Measurements from ENCODE around the gene POMT1.

Gene POMT1

GRCh38 chr9:131521822-131522221, 19.1 kb downstream of the POMT1 start:
- intact Hi-C loops (cut with DNase I) = no loop called here
- DNase-seq = no peak

GRCh38 chr9:131522257-131523085, 19.8 kb downstream of the POMT1 start:
- intact Hi-C loops (cut with DNase I) = no loop called here
- no peak for DNase-seq

DNA sequence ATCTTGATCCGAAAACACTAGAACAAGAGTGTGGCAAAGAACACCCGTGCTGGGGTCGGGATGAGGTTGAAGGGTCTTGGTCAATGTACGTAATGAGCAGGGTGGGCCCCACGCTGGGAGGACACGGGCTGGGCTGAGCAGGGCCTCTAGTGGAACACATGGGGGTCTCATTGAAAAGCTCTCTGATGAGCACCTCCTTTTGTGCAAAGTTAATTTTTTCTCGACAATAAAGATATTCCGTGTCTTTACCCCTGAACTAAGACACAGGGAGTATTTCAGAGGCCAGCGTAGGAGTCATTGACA, 20.3 kb downstream of the POMT1 start:
- intact Hi-C loops (cut with DNase I) = no loop called here

DNA sequence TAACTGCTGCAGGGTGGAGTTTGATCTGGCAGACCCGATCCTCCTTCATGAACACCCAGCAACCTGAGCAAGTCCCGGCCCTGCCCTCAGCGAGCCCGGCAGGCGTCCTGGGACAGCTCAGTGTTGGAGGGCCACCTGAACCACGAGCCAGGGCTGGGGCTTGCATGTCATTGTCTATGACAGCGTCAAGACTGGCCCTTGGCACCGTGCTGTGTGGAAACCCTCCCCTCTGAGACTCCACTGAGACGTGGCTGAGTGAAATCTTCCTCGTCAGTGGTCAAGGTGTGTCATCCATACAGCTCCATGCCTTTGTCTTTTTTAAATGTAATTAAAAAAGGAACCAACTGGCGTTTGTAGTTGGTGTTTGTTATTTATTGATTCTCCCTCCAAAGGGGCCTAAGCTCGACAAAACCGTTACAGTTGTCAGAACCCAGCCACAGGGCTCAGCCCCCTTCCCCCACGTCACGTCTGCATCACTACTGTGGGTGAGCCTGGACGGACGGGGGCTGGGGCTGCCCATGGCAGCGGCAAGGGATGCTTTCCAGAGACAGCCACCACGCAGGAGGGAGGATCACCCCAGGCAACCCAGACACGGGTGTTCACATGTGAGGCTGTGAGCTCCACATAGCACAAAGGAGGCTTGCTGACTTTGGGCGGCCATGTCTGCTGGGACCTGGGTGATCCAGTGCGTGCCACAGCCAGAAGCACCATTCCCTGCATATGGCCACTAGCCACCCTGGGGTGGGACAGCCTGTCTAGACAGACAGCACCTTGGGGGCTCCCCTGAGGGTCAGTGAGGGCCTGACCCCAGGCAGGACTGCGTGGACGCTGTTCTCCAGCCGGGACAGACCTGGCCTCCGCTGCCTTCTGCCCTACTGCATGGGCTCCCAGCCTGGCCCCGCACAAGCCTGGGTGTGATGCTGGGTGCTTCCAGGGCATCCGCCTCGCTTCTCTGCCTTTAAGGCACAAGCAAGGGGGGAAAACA, 21.0 kb downstream of the POMT1 start:
- peak in 3 of 10 donors; percentile 65 to 88 (median 86) for DNase-seq
- intact Hi-C loops (cut with DNase I) = no loop called here

More for the DNA sequence above, 20.3 kb downstream of the POMT1 start:
- no peak for DNase-seq

GRCh38 chr9:131524665-131525315, 22.1 kb downstream of the POMT1 start:
- DNase-seq = no peak
- intact Hi-C loops (cut with DNase I) = no loop called here

GRCh38 chr9:131525643-131526565, 23.2 kb downstream of the POMT1 start:
- intact Hi-C loops (cut with DNase I) = no loop called here
- DNase-seq = peak; percentile 57 to 97 (median 77)

GRCh38 chr9:131528186-131528585, 25.5 kb downstream of the POMT1 start:
- intact Hi-C loops (cut with DNase I) = no loop called here
- peak in 1 of 10 donors; percentile 24 for DNase-seq

DNA sequence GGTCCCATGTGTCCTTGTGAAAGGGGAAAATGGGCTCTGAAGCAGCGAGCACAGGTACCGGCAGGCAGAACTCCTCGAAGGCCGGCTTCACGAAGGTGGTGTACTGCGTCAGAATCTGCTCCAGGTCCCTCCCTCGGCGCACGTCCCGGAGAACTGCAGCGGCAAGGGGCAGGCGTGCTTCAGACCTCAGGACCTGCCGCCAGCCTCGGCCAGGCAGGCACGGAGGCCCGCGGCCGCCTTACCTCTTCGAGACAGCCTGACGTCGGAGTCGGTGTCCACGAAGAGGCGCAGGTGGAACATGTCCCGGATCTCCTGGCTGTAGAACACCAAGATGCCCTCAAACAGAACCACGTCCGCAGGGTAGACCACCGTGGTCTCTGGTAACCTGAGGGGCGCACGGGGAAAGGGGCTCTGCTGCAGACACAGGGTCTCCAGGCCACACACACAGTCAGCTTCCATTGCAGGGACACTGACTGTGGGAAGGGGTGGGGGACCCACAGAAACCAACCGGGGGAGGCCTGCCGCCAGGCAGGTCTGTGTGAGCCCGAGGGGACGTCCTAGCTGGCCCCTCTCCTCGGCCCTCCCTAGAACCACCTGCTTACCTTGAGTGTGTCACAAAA, 26.3 kb downstream of the POMT1 start:
- DNase-seq = peak in 1 of 10 donors; percentile 37
- intact Hi-C loops (cut with DNase I) = no loop called here

GRCh38 chr9:131529597-131530545, 27.2 kb downstream of the POMT1 start:
- intact Hi-C loops (cut with DNase I) = loop anchor here (2.0 kb wide), 1 partner anchor 27 kb away; the partner anchor contains the start of gene POMT1

DNA sequence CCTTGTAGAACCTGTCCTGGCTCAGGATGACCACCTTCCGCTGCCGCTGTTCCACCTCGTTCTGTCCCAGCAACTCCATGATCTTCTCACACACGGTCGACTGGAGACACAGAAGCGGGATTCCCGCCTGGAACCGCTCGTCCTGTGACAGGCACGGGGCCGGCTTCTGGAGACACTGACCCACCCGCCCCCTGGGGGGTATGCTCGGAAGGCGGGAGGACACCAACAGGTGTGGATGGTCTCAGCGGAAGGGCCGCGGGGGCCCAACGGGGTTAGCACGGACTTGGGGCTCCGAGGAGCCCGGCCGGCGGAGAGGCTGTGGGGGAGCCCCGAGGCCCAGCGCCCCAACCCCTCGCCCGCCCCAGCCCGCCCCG, 27.8 kb downstream of the POMT1 start:
- intact Hi-C loops (cut with DNase I) = loop anchor here (2.0 kb wide), 1 partner anchor 28 kb away; the partner anchor contains the start of gene POMT1
- no peak for DNase-seq

More at GRCh38 chr9:131529597-131530545, 27.2 kb downstream of the POMT1 start:
- DNase-seq = peak in 1 of 10 donors; percentile 63

GRCh38 chr9:131530920-131531832, 28.5 kb downstream of the POMT1 start, which contains the start of gene UCK1:
UCK1 (minus strand) TSS chr9:131531263; CDS start chr9:131531174, 89 bp downstream.
- intact Hi-C loops (cut with DNase I) = loop anchor here (2.0 kb wide), 1 partner anchor 28 kb away; the partner anchor contains the start of gene POMT1

GRCh38 chr9:131534721-131535237, 32.1 kb downstream of the POMT1 start:
- no peak for DNase-seq
- intact Hi-C loops (cut with DNase I) = no loop called here

More at GRCh38 chr9:131530920-131531832, 28.5 kb downstream of the POMT1 start, which contains the start of gene UCK1:
- DNase-seq = peak; percentile 50 to 95 (median 70)

- intact Hi-C loops (cut with DNase I) = no loop called here
- DNase-seq = peak in 2 of 10 donors; percentile 32 to 56
Measured at GRCh38 chr9:131537946-131538345, 35.2 kb downstream of the POMT1 start.

- DNase-seq = peak in 1 of 10 donors; percentile 22
- intact Hi-C loops (cut with DNase I) = no loop called here
Measured at GRCh38 chr9:131539223-131539923, 36.7 kb downstream of the POMT1 start.

DNA sequence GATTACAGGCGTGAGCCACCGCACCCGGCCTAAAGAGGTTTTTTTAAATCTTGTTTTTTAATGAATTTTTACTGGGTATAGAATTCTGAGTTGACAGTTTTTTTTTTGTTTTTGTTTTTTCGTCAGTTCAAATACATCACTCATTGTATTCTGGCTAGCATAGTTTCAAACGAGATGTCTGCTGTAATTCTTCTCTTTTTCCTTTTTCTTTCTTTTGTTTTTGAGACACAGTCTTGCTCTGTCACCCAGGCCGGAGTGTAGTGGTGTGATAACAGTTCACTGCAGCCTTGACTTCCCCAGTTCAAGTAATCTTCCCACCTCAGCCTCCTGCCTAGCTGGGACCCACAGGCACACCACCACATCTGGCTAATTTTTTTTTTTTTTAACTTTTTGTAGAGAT, 40.4 kb downstream of the POMT1 start:
- no peak for DNase-seq
- intact Hi-C loops (cut with DNase I) = no loop called here
